Activated naive CD4-positive, alpha-beta T cell treated with anti-CD3 and anti-CD28 coated beads, Interleukin-2, amount 10 ng/mL, durations not matched to agents 5 hours and 36 hours (primary cell): Measurements from ENCODE around the gene CST9. TPM values are rescaled to one million over a fixed set of nuclear protein-coding genes. Genes with fewer than 3 reads are reported as not detected.

Experiments used
- total RNA-seq, 2 experiments: library from RNA; stranded (reverse); gene quantifications; one replicate each; pipeline ENCODE4 v1.2.3, GENCODE V29; 2021

The CST9 gene, protein sequence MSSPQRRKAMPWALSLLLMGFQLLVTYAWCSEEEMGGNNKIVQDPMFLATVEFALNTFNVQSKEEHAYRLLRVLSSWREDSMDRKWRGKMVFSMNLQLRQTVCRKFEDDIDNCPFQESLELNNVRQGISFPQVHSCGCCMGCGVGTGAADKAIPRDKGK
- total RNA-seq = not detected

DNA sequence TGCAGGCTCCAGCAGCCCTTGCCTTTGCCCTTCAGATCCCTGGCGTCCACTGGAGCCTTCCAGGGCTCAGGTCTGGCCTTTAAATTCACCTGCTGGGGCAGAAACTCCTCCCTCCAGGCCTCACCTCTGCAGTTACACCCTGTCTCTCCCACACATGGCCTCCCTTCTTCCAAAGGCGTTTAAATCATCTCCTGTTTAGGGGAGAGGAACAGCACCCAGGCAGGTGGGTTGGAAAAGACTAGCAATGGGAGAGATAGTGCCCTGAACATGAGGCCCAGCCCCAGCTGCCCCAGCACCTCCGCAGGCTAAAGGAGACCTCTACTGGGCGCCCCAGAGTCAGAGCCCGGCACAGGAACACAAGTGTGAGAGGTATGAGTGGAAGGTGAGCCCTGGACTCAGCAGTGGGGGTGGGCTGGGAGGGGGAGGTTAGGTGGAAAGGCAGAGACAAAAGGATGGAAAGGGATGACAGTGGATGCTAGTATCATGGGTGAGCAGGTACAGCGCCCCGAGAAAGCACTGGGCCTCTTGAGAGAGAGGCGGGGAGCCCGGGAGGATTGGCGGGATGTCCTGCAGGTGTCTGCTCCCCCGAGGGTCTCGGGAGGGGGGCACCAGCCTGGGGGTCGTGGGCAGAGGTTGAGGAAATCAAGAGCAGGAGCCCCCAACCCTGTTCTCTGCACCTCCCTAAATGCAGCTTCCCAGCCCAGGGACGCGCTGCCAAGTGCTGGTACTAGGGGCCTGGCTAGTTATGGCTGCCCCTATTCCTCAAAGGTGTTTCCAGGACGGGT lies at the start of gene CST9:
CST9 (minus strand) TSS at position 51 of the 785 bp plus-strand sequence. CDS start 53 bp downstream, outside the sequence.

GRCh38 chr20:23637282-23638221 lies 31.8 kb upstream of the CST9 start, which contains the start of gene CST3:
CST3 (minus strand) TSS chr20:23637955; CDS start chr20:23637862, 93 bp downstream.

GRCh38 chr20:23568320-23568970 lies 37.3 kb downstream of the CST9 start, which contains the start of gene CST9L:
CST9L (minus strand) TSS chr20:23568484; CDS start chr20:23568450, 34 bp downstream.

Other genes starting within 250 kb of the CST9 start
- 10 to 100 TPM; 10.4 to 10.9 TPM for gene GZF1, start 243.7 kb downstream of the CST9 start, total RNA-seq
- gene NAPB, start 184.4 kb downstream of the CST9 start, total RNA-seq = 10 to 100 TPM; 14.1 to 18.9 TPM
- gene CSTL1, start 166.2 kb downstream of the CST9 start, total RNA-seq = not detected
- gene CST11, start 153.0 kb downstream of the CST9 start, total RNA-seq = not detected
- gene CST8, start 114.8 kb downstream of the CST9 start, total RNA-seq = not detected
- not detected for gene CST9L, start 37.4 kb downstream of the CST9 start, total RNA-seq
- under 1 TPM; 0.48 TPM for gene CST3, start 32.0 kb upstream of the CST9 start, total RNA-seq
- gene CST4, start 83.1 kb upstream of the CST9 start, total RNA-seq = not detected
- gene CST1, start 145.0 kb upstream of the CST9 start, total RNA-seq = not detected
- not detected for gene CST2, start 220.8 kb upstream of the CST9 start, total RNA-seq